ENCODE results near the gene CHURC1.

CHURC1 gene

DNA sequence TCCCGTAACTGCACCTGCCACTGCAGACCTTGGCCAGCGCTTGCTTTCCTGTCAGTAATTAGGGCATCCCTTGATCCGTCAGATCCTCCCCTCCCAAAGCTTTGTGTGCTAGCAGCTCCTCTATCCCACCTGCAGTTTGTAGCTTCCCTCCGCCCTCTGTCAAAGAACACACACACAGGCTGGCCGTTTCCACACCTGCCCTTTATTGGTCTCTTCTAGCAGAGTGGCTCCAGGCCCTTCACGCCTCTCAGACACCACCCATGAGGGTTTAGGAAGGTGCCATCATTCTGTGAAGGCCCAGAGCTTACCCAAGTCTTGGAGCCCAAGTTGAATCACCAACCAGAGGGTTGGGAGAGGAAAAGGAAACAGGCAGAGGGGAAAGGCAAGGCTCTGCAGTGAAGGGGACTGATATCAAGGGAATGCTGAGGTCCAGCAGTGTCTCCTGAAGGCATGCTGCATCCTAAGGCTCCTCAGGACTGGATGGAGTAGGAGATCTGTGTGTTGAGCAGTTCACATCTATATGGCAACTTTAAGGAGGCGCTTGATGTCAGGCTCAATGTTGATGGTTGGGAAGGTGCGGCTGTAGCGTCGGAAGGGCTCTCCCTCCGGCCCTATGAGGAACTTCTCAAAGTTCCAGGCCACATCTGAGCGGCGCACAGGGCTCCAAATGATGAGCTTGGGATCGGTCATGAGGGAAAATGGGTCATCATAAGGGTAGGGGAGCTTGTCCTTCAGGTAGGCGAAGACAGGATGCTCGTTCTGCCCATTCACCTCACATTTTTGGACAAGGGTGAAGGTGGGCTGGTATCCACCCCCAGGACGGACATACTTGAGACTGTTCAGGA, 24.9 kb downstream of the CHURC1 start:
- no peak for DNase-seq (ENCODE audit: low spot score)

DNA sequence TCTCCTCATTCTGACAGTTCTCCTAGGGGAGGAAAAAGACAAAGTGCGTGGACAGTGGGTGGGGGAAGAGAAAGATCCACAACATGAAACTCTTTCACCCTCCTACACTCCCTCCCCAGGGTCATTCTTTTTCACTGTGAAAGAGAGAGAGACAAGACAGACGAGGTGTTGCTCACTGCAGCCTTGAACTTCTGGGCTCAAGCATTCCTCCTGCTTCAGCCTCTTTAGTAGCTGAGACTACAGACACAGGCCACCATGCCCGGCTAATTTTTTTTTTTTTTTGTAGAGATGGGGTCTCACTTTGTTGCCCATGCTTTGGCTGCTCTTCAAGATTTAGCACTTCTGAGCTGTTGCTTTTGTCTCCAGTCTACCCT, 25.5 kb downstream of the CHURC1 start:
- DNase-seq (ENCODE audit: low spot score), result no peak

DNA sequence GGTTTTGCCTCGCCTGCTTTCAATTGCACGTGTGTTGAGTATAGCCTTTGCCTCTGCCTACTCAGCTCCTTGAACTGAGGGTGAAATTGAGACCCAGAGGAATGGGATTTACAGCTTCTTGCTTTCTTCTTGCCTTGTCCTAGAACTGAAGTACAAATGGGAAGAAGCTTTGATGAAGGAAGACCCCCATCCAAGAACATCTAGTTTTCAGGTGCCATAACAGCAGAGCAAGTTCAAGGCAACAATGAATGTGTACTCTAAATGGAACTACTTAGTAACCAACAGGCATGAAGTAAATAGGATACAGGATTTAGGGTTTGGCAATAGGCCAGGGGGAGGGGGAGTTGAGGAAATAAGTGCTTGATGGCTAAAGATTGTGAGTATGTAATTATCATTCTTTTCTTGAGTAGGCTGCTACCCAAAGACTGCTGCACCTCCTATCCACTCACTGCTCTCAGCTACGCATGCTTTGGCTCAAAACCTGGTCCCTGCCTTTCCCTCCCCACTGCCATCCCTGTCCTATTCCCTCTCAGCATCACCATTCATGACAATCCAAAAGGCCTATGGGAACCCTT, 26.2 kb downstream of the CHURC1 start:
- no peak for DNase-seq (ENCODE audit: low spot score)

DNA sequence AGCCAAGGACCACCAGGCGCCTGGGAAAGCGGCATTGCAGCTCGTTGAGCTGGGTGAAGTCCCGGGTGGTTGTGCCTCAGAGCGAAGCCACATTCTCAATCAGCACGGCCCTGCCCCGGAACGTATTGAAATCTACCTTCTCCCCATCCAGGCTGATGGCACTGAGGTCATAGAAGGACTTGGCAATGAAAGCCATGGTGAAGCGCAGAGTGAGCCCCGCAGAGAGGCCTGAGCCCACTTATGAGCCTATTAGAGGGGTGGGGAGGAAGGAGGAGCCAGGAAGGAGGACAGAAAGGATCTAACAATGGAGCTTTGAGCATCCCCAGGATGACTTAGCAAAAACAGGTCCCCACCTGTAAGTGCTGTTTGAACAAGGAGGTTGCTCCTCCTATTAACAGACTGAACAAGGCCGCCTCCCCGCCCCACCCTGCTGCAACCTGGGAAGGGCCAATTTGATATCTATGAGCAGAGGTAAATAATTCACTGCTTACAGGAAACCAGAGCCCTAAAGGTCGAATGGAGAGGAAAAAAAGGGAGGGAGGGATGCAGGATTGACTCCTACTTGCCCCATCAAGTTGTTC, 28.4 kb downstream of the CHURC1 start, which contains the start of gene GPX2:
Gene GPX2 (minus strand): TSS at position 215 of the 581 bp plus-strand sequence. CDS start 19 bp downstream, at position 196.
- no peak for DNase-seq (ENCODE audit: low spot score)

DNA sequence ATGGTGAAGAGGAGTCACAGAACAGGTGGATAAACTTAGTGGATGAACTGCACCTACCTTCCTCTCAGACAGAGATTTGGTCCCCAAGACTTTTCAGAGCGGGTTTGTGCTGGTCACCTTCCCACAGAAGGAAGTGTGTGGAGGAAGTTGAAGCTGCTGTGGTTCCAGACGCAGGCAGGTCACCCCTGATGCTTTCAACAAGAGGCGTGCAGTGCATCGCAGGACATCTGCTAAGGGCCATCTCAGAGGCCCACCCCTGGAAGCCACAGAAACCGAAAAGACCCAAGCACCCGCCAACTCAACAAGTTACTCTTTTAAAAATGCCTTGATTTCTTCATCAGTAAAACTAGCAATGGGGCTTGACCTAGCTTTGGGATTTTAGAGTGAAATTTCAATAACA, 29.3 kb downstream of the CHURC1 start:
- no peak for DNase-seq (ENCODE audit: low spot score)

DNA sequence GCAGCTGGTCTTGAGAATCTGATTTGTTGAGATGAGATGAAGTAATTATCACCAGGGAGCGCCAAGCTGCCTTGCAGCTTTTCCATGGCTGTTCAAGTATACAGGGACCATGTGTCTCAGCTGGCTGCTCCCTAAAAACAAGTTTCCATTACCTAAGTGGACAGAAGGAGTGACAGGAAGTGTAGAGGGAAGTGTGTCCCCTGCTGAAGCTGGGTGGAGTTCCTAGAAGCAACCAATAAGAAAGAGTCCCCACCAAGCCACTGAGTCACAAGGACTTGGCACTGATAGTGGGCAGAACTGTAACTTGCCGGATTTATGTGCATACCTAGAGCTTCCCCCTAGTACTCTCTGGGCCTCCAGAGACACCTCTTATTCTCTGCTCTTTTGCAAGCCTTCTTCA, 29.8 kb downstream of the CHURC1 start:
- no peak for DNase-seq (ENCODE audit: low spot score)

DNA sequence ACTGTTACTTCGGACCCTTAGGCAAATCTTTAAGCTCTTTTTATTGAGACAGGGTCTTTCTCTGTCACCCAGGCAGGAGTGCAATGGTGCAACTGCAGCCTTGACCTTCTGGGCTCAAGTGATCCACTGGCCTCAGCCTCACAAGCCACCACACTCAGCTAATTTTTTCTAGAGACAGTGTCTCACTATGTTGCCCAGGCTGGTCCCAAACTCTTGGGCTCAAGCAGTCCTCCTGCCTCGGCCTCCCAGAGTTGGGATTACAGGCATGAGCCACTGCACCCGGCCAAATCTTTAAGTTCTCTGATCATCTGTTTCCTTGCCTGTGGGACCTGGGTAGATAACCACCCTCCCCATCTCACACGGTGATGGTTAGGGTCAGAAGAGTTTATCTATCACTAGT, 30.6 kb downstream of the CHURC1 start:
- DNase-seq (ENCODE audit: low spot score), result no peak

DNA sequence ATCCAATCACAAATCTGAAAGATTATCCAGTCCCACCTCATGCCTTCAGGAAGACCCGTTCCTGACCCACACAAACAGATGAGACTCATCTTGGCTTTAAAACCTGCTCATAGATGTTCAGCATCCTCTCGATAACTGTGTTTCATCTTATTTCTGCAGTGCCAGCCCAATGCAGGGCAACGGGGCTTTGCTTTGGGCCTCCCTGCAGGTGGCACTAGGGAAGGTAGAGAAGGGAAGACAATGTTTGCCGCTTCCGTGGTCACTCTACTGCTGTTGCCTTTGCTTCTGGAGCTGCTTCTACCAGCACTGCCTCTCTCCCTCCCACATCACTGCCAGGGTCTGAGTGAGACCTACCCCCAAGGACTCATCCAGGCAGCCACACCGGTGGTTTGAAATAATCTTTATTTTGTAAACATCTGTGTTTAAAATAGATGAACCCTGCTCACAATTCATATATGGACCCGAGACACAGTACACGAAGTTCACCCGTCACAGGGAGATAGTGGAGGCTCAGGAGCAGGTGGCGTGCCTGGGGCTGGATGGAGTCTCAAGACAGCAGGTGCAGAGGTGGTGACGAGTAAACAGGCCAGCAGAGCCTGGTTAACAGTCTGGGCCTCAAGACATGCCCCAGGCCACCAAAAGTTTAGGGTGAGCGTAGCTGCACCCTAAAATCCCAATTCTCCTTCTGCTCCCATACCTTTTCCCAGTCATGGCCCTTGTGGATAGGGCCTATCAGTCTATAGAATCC, 31.4 kb downstream of the CHURC1 start:
- DNase-seq (ENCODE audit: low spot score), result no peak

DNA sequence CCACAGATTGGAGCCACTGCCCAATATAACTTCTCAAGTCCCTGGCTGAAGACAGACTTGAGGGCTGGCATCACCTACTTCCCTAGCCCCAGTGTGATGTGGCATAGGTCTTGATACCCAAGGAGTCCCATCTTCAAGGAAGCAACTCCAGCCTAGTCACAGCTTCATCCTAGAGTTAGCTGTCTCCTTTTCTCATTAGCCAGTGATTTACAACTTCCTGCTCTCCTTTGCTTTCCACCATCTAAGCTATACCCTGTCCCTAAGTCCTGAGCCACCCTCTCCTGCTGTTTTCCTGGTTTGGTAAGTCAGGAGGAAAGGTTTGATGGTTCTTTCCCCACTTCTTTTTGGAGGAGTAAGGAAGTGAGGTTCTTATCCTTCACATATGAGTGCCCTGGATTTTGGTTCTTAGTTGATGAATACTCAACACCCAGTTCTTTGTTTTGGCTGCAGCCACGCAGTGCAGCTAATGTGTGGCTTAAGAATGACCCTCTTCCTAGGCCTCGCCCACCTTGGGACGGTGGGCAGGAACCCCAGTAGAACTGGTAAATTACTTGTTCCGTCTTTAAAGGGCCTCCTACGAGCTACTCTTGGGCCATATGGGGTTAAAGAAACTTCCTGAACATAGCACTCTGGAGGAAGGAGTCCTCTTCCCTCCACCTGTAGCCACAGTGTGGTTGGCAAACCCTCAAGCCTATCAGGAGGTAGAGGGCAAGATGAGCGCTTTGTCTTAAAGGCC, 32.2 kb downstream of the CHURC1 start:
- no peak for DNase-seq (ENCODE audit: low spot score)

DNA sequence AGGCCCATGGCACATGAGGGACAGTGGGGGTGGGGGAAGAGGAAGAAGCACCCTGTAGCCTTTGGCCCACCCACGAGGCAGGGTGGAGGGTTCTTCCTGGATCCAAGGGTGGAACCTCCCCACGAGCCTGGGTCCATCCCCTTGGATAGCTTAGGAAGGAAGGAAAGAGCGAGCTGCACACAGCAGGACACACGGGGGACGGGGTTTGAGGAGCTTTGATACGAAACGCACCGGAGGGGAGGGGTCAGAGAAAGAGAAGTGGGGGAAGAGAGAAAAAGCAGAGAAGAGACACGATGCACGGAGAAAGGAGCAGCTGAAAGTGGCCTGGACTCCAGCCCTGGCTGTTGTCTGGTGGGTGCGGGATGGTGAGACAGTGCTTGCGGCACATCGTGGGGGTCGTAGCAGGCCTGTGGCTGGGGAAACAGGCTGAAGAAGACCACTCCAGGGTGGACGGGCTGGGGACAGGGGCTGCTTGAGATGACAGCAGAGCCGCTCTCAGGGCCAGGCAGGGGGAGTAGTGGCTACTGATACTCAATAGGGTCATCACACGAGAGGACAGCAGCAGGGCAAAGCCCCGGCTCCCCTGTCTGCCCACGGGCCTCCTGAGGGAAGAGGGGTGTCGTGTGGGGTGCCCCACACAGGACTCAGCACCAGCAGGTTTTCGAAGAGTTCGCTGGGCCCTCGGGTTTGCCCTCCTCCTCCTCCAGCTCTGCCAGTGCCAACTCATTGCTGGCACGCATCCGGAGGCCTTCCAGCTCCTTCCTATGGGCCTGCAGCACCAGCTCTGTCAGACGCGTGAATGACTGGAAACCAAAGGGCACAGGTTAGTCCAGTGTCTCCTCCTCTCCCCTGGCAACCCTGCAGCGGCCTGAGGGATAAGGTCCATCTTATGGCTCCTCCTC, 33.7 kb downstream of the CHURC1 start:
- no peak for DNase-seq (ENCODE audit: low spot score)

DNA sequence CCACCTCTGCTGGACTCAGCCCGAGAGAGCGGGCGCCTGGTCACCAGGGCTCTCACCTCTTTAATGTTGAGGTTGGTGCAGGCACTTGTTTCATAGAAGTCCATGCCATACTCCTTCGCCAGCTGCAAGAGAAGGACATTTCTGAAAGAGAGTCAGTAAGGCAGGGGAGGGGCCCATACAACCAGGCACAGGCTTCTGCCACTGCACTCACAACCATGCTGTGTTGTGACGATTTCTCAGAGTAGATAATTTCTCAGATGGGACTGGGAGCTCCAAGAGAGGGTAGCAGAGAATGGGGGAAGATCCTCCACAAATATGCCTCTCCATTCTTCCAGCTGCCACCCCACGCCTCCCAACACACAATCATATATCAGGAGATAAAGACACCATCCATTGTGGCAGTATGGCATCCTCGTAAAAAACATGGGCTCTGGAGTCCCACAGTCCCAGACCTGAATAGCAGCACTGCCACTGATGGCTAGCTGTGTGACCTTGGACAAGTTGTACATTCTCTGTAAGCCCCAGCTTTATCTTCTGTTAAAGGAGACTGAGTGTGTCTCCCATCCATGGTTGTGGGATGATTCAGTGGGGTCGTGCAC, 34.5 kb downstream of the CHURC1 start:
- no peak for DNase-seq (ENCODE audit: low spot score)

DNA sequence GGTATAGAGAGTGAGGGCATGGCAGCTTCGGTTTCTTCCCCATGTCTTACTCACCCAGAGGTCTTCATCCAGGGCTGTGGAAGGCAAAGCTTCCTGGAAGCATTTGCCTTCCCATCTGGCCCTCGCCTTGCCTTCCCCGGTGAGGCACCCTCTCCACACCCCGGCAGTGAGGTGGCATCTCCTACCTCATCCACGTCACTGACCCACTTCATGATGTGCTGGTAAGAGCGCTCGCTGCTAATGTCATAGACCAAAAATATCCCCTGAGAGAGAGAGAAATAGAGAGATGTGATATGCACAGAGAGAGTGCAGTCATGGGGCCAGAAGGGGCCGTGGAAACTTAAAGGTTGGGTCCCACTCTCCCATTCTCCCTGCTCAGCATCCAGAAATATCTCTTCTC, 36.6 kb downstream of the CHURC1 start:
- DNase-seq (ENCODE audit: low spot score), result no peak

DNA sequence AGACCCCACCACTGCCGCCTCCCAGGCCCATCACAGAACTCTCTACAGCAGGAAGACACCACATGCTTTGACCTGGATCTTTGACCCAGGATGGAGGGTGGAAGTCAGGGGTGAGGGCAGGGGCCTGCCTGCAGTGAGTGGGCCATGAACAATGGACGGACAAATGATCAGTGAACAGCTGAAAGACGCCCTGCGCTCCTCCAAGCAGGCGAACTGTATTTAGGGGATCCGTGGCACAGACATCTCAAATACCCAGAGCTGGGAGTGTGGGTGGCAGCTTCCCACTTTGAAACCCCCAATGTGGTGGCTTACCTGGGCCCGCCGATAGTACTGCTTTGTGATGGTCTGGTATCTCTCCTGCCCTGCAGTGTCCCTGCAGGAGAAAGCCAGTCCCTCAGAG, 37.0 kb downstream of the CHURC1 start:
- DNase-seq (ENCODE audit: low spot score), result no peak

DNA sequence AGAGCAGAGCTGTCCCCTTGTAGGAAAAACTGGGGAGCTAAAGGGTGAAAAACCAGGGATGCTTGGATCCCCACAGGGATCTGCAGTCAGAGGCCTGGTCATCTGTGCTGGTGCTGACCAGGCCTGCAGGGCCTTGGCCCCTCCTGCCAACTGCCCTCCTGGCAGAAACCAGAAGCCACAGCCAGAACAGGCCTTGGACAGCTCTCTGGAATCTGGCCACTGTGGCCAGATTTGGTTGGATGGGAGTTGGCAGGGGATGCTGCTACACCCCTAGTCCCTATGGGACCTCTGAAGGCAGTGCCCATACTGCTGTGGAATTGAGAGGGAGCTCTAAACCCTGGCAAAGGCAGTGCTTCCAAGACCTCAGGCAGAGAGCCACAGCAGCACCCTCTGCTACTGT, 37.5 kb downstream of the CHURC1 start:
- DNase-seq (ENCODE audit: low spot score), result no peak

DNA sequence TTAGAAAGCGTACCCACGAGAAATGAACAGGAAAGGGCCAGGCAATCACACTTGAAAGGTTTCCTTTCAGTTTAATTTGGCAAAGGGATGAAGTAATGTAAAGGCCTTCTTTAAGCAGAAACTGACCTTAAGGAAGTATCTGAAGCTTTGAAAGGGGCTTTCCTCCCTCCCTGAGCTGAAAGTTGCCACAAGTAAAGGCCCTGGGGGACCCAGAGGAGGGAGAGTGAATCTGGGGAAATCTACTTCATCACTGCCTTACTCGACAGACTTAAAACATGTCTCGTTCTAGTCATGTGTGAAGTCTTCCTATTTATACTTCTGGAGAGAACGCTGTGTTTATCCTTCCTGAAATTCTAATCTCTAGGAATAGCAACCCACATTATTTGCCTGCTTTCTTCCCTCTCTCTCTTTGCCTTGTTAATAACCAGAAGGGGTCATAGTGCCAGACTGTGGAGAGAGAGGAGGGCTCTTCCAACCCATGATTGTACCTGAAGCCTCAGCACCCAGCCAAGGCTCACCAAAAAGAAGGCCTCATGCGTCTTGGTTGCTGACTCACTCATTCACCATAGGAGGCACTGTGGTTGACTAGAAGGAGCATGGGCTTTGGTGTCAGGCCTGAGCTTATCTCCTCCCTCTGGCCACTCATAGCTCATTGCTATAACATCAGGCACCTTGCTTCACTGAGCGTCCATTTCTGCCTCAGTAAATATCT, 38.5 kb downstream of the CHURC1 start:
- DNase-seq (ENCODE audit: low spot score), result no peak

DNA sequence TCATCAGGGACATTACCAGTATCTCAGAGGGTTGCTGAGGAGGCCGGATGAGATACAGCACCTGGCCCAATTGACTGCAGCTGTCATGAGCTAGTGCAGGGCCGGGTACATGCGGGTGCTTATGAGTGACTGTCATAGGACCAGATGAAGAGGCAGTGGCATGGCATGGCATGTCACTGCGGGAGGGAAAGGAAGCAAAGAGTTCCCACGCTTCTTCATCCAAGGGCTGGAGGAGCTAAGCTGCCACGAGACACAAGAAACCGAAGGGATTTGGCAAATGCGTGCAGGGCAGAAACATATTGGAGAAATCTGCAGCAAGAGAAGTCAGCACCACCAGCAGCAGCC, 39.0 kb downstream of the CHURC1 start:
- no peak for DNase-seq (ENCODE audit: low spot score)

DNA sequence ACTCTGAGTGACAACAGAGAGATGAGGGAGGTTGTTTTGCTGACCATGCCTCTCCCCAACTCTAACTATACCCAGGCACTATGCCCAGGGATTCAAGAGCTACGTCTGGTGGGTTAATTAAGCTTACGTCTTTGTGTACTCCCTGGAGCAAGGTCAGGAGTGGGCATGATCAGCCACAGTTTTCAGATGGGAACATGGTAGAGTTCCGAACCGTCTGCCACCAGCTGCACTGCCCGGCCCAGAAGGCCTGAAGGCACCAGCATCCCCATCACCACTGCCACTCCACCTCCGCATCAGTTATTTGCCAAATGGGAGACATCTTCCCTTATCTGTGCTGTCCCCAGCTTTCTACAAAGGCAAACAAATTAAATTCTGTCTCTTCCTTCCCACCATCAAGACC, 39.4 kb downstream of the CHURC1 start:
- no peak for DNase-seq (ENCODE audit: low spot score)

DNA sequence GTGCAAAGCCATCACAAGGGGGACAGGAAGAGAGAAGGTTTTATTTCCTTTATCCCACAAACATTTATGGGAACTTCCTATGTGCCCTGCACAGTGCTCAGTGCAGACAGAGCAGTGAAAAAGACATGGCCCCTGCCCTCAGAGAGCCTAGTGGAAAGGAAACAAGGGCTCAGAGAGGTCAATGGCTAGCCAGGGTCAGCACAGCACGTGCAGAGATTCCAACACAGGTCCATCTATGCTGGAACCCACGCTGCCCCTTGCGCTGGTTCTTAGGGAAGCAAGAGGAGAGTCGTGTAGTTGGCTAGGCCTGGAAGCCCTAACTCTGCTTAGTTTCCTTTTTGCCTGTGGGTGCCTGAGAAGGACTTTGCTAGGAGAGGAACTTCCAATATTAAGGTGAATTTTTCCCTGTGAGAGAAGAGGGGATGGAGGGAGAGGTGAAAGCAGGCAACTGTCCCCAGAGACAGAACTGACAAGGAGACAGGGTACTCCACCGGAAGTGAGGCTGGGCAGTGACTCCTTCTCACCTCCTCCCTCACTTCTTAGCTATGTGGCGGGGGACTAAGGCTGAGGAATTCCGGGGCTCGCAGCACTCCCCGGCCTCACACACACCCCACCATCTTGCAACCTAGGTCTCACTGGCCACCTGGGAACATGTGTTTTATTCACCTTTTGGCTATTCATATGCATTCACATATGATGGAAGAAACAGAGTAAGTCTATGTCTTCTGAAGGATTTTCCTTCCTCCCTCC, 40.4 kb downstream of the CHURC1 start:
- no peak for DNase-seq (ENCODE audit: low spot score)

DNA sequence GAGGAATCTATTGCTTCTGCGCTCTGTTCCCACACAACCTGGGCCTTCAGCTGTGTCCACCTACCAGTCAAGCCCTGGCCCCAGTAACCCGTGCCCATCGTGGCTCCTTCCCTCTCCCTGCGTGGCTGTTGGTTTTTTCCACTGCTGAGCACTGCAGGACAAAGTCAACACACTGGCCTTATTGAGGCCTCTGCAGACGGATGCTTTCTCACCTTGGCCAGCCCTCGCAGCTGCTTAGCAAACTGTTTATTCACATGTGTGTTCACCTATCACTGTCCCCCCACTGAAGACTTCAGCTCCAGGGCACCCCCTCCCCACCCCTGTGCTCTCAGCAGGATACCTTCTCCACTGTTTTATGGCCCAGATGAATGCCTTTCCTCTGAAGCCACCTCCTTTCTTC, 41.0 kb downstream of the CHURC1 start:
- DNase-seq (ENCODE audit: low spot score), result no peak

All from RKO (cell line).